Cardiac fibroblast (primary cell): ENCODE results near the gene SYT3.

Experiments
- DNase-seq, 2 donors: peaks; one replicate each; pipeline versions ENCODE4 v3.0.0 to v3.0.0-alpha.2; 2010; ENCODE audit warnings: low read depth in 2 of 2
- H3K4me3 ChIP-seq, 2 donors: replicated peaks in 1 of 2; 1 replicate in 1 of 2; 2 replicates in 1 of 2; pipeline ENCODE4 v1.5.1; 2011; ENCODE audit warnings: low read depth in 2 of 2, low read length in 2 of 2, mild to moderate bottlenecking in 2 of 2, moderate library complexity in 1 of 2
- TF ChIP-seq, protein P1 (sequence below): IDR thresholded peaks from one replicate; pipeline ENCODE4 v1.5.1; 2011; ENCODE audit warnings: low read depth, mild to moderate bottlenecking, low read length, inconsistent platforms

Gene SYT3, protein sequence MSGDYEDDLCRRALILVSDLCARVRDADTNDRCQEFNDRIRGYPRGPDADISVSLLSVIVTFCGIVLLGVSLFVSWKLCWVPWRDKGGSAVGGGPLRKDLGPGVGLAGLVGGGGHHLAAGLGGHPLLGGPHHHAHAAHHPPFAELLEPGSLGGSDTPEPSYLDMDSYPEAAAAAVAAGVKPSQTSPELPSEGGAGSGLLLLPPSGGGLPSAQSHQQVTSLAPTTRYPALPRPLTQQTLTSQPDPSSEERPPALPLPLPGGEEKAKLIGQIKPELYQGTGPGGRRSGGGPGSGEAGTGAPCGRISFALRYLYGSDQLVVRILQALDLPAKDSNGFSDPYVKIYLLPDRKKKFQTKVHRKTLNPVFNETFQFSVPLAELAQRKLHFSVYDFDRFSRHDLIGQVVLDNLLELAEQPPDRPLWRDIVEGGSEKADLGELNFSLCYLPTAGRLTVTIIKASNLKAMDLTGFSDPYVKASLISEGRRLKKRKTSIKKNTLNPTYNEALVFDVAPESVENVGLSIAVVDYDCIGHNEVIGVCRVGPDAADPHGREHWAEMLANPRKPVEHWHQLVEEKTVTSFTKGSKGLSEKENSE

DNA sequence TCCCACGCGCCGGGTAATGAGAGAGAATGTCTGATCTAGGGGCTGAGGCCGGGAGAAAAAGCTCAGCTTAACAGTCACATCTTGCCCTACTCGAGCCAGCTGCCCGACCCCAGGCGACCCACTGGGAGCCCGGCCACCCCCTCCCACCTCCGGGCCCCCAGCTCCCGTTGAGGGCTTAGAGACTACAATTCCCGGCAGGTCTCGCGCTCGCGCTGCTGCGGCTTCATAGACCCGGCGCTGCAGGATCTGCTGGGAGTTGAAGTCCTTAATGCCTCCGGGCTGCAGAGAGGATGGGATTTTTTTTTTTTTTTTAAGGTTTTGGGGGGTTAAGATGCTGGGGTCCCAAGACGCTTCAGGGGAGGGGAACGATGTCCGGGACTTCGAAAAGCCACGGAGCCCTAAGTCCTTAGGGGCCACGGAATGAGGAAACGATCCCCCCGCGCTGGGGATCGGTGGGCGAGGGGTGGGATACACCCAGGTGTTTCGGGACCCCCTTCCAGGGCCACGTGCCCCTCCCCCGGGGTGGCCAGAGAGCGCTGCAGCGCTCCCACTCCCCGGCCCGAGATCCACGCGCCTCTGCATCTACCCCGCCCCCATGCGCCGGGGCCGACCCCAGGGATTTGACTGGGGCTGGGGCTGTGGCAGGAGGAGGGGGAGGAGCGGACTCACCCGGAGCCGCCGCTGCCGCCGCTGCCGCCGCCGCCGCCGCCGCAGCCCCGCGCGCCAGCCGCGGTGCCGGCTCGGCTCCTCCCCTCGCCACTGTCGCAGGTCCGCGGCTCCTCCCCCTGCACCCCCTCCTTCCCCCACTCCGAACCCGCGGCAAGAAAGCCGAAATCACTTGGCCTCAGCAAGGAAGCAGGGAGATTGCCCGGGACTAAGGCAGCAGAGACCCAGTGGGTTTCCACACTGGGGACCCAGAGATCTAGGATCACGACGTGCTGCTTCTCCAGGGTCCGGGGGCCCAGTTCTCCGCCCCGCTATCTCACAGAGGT, at the start of gene SYT3:
Gene SYT3 (minus strand): TSS at position 761 of the 992 bp plus-strand sequence. CDS start 2,470 bp downstream, outside the sequence.
- TF ChIP-seq, protein P1, sequence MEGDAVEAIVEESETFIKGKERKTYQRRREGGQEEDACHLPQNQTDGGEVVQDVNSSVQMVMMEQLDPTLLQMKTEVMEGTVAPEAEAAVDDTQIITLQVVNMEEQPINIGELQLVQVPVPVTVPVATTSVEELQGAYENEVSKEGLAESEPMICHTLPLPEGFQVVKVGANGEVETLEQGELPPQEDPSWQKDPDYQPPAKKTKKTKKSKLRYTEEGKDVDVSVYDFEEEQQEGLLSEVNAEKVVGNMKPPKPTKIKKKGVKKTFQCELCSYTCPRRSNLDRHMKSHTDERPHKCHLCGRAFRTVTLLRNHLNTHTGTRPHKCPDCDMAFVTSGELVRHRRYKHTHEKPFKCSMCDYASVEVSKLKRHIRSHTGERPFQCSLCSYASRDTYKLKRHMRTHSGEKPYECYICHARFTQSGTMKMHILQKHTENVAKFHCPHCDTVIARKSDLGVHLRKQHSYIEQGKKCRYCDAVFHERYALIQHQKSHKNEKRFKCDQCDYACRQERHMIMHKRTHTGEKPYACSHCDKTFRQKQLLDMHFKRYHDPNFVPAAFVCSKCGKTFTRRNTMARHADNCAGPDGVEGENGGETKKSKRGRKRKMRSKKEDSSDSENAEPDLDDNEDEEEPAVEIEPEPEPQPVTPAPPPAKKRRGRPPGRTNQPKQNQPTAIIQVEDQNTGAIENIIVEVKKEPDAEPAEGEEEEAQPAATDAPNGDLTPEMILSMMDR = no peak
- H3K4me3 ChIP-seq = peak within 1 kb of the TSS; percentile 43 to 63
- peak; percentile 28 to 58 for DNase-seq

DNA sequence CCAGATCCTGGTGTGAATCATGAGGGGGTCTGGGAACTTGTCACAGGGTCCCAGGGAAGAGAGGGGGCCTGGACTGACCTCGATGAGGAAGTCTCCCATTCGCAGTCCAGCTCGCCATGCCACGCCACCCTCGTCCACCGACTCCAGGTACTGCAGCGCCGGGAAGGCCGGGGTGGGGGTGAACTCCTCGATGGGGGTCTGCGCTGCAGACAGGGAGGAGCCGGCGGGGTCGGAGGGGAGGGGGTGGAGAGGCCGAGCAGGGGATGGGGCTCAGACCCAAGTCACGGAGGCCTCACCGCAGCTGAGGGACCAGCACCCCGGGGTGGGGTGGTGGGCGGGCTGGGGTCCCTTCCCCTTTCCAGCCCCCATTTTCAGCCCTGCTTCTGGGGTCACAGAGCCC, 49.1 kb upstream of the SYT3 start:
- DNase-seq = no peak
- TF ChIP-seq, protein P1 = no peak
- no peak overlapping the region for H3K4me3 ChIP-seq

DNA sequence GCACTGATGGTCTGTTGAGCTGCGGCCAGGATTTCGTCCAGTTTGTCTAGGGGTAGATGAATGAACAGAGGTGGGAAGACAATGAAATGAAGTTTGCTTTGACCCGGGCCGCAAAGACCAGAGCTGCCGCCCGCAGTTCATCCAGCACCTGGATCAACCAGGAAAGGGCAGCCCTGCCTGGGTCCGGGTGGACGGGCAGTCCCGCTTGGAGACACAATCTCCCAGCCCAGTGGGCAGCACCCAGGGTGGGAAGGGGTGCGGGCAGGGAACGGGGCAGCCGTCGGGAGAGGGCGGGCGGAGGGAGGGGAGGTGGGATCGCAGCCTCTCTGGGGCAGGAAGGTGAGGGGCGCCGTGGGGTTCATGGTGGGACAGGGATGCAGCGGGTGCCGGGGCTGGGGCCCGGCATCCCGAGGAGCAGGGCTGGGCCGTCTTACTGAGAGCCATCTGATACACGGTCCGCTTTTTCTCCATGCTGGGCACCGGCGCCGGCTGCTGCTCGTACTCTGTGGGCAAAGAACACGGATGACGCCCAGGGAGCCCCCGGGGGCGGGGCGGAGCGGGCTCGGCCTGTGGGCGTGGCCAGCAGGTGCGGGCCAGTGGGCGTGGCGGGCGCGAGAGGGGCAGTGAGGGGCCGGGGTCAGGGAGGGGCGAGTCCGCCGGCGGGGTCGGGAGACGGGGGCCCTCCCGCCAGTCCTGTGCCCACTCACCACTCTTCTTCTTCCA, 46.8 kb upstream of the SYT3 start:
- H3K4me3 ChIP-seq = no peak overlapping the region
- DNase-seq = no peak
- TF ChIP-seq, protein P1 = no peak

DNA sequence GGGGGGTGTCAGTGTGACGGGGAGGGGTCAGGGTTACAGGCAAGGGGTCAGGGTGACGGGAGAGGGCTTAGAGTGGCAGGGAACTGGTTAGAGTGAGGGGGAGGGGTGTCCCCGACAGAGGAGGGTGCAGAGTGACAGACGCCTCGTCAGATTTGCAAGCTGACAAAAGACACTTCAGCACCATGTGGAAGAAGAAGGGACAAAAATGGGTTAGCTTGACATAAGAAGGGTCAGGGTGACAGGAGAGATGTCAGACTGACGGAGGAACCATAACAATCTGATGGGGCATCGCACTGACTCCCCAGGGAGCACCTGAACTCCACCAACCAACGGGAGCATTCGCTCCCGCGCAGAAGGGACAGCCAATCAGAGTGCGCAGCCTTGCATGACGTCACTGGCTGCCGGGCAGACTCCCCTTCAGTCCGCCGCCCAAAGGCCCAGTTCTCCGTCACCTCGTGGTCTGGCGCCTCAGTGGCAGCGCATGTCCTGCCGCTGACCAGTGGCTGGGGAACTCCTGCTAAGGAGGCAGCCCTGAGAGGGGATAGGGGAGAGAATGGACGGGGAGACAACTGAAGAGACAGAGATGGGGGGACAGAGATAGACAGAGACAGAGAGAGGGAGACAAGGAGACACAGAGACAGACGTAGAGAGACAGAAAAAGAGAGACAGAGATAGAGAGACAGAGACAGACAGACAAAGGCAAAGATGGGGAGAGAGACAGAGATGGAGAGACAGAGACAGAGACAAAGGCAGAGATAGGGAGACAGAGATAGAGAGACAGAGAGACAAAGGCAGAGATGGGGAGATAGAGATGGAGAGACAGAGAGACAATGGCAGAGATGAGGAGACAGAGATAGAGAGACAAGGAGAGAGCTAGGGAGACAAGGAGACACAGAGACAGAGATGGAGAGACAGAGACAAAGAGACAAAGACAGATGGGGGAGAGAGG, 39.8 kb upstream of the SYT3 start:
- TF ChIP-seq, protein P1 = no peak
- no peak overlapping the region for H3K4me3 ChIP-seq
- peak; percentile 71 to 73 for DNase-seq

DNA sequence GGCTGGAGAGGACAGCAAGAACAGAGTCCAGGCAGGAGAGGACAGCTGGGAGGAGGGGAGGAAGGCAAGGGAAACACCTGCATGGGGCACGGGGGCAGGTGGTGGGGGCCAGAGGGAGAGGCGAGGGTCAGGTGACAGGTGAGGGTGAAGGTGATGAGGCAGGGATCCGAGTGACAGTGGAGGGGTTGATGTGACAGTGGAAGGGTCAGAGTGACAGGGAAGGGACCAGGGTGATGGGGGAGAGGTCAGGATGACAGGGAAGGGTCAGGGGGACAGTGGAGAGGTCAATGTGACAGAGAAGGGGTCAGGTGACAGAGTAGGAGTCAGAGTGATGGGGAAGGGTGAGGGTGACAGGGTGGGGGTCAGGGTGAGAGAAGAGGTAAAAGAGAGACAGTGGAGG, 38.6 kb upstream of the SYT3 start:
- DNase-seq = no peak
- H3K4me3 ChIP-seq = no peak overlapping the region
- TF ChIP-seq, protein P1 = no peak
